ENCODE data around the gene PYY.
"Not testable (repeated sequence)": the region's sequence is repeated elsewhere in the genome, so short reads cannot be mapped to it uniquely, and the experiment has no call there.

Gene PYY

GRCh38 chr17:43953746-43954145 is at the start of gene PYY:
Gene PYY (minus strand): TSS chr17:43953940. CDS start chr17:43953483, 457 bp downstream.
- H3K4me3 ChIP-seq (ENCODE audit: low read depth, low read length) = peak within 1 kb of the TSS; percentile 72

- no peak overlapping the region for H3K4me3 ChIP-seq (ENCODE audit: low read depth, low read length)
These were observed 48.6 kb upstream of the PYY start for GRCh38 chr17:44002141-44002848.

- H3K4me3 ChIP-seq (ENCODE audit: low read depth, low read length) = no peak overlapping the region
These were observed 47.8 kb upstream of the PYY start for GRCh38 chr17:44001461-44001920.

GRCh38 chr17:44000871-44001460 is 47.2 kb upstream of the PYY start:
- H3K4me3 ChIP-seq (ENCODE audit: low read depth, low read length) = no peak overlapping the region

- H3K4me3 ChIP-seq (ENCODE audit: low read depth, low read length) = no peak overlapping the region
These were observed 46.6 kb upstream of the PYY start for GRCh38 chr17:44000141-44000860.

- H3K4me3 ChIP-seq (ENCODE audit: low read depth, low read length) = no peak overlapping the region
These were observed 45.3 kb upstream of the PYY start for GRCh38 chr17:43999024-43999423.

- H3K4me3 ChIP-seq (ENCODE audit: low read depth, low read length) = no peak overlapping the region
These were observed 44.8 kb upstream of the PYY start for GRCh38 chr17:43998552-43998951.

GRCh38 chr17:43997180-43997579 is 43.4 kb upstream of the PYY start:
- H3K4me3 ChIP-seq (ENCODE audit: low read depth, low read length) = not testable (repeated sequence)

- H3K4me3 ChIP-seq (ENCODE audit: low read depth, low read length) = no peak overlapping the region
These were observed 41.4 kb upstream of the PYY start for GRCh38 chr17:43995150-43995471.

GRCh38 chr17:43994272-43995149 is 40.8 kb upstream of the PYY start:
- H3K4me3 ChIP-seq (ENCODE audit: low read depth, low read length) = peak overlapping the region; percentile 25

- no peak overlapping the region for H3K4me3 ChIP-seq (ENCODE audit: low read depth, low read length)
These were observed 38.9 kb upstream of the PYY start for GRCh38 chr17:43992641-43993040.

- H3K4me3 ChIP-seq (ENCODE audit: low read depth, low read length) = no peak overlapping the region
These were observed 34.6 kb upstream of the PYY start for GRCh38 chr17:43988301-43988700.

GRCh38 chr17:43987131-43988021 is 33.6 kb upstream of the PYY start:
- H3K4me3 ChIP-seq (ENCODE audit: low read depth, low read length) = no peak overlapping the region

GRCh38 chr17:43986225-43986981 is 32.7 kb upstream of the PYY start:
- H3K4me3 ChIP-seq (ENCODE audit: low read depth, low read length) = no peak overlapping the region

GRCh38 chr17:43984521-43984920 is 30.8 kb upstream of the PYY start:
- H3K4me3 ChIP-seq (ENCODE audit: low read depth, low read length) = no peak overlapping the region

GRCh38 chr17:43983515-43984411 is 30.0 kb upstream of the PYY start:
- peak overlapping the region; percentile 69 for H3K4me3 ChIP-seq (ENCODE audit: low read depth, low read length)

- peak overlapping the region; percentile 69 for H3K4me3 ChIP-seq (ENCODE audit: low read depth, low read length)
These were observed 29.4 kb upstream of the PYY start for GRCh38 chr17:43983196-43983514.

GRCh38 chr17:43982171-43982570 is 28.4 kb upstream of the PYY start:
- H3K4me3 ChIP-seq (ENCODE audit: low read depth, low read length) = no peak overlapping the region

- no peak overlapping the region for H3K4me3 ChIP-seq (ENCODE audit: low read depth, low read length)
These were observed 25.9 kb upstream of the PYY start for GRCh38 chr17:43979671-43980070.
